Epidermal melanocyte (primary cell): ENCODE measurements around the gene CFAP90.

Source experiments
- DNase-seq: peaks from one replicate; pipeline ENCODE4 v3.0.0; 2011; ENCODE audit warnings: low spot score; ENCODE audit not compliant: insufficient read length

The CFAP90 gene

GRCh38 chr5:7850395-7851239 lies at the start of gene CFAP90:
CFAP90 (minus strand) TSS chr5:7851133; CDS start chr5:7851021, 112 bp downstream.
- DNase-seq: no peak

GRCh38 chr5:7897014-7897600 lies 46.2 kb upstream of the CFAP90 start:
- DNase-seq: no peak

- no peak for DNase-seq
Observed at GRCh38 chr5:7894860-7895259, 43.9 kb upstream of the CFAP90 start.

- DNase-seq: no peak
Observed at GRCh38 chr5:7894439-7894838, 43.5 kb upstream of the CFAP90 start.

- DNase-seq: no peak
Observed at GRCh38 chr5:7888901-7889300, 38.0 kb upstream of the CFAP90 start.

- peak; percentile 44 for DNase-seq
Observed at GRCh38 chr5:7886849-7887475, 36.0 kb upstream of the CFAP90 start.

GRCh38 chr5:7884491-7885267 lies 33.7 kb upstream of the CFAP90 start:
- DNase-seq: no peak

- DNase-seq: no peak
Observed at GRCh38 chr5:7882926-7883325, 32.0 kb upstream of the CFAP90 start.

- no peak for DNase-seq
Observed at GRCh38 chr5:7881816-7882215, 30.9 kb upstream of the CFAP90 start.

- no peak for DNase-seq
Observed at GRCh38 chr5:7881091-7881490, 30.2 kb upstream of the CFAP90 start.

- DNase-seq: no peak
Observed at GRCh38 chr5:7878381-7878873, 27.5 kb upstream of the CFAP90 start.

GRCh38 chr5:7877851-7878250 lies 26.9 kb upstream of the CFAP90 start:
- no peak for DNase-seq

- no peak for DNase-seq
Observed at GRCh38 chr5:7876867-7877266, 25.9 kb upstream of the CFAP90 start.

- no peak for DNase-seq
Observed at GRCh38 chr5:7875151-7875550, 24.2 kb upstream of the CFAP90 start.

- no peak for DNase-seq
Observed at GRCh38 chr5:7874639-7875038, 23.7 kb upstream of the CFAP90 start.

GRCh38 chr5:7873216-7873615 lies 22.3 kb upstream of the CFAP90 start:
- DNase-seq: no peak

- DNase-seq: no peak
Observed at GRCh38 chr5:7872517-7873130, 21.7 kb upstream of the CFAP90 start.

- DNase-seq: no peak
Observed at GRCh38 chr5:7871653-7872052, 20.7 kb upstream of the CFAP90 start.

- DNase-seq: no peak
Observed at GRCh38 chr5:7869474-7870136, 18.7 kb upstream of the CFAP90 start.

- DNase-seq: peak; percentile 85
Observed at GRCh38 chr5:7868773-7869473, 18.0 kb upstream of the CFAP90 start, which contains the start of the genes FASTKD3 and MTRR. FASTKD3 (minus strand) TSS chr5:7869031; CDS start chr5:7868083, 948 bp downstream. MTRR (plus strand) TSS chr5:7869148; CDS start chr5:7870795, 1,647 bp downstream.
